Measurements from ENCODE around the gene CROCC.
"Not testable (repeated sequence)": the region's sequence is repeated elsewhere in the genome, so short reads cannot be mapped to it uniquely, and the experiment has no call there.

Gene CROCC

GRCh38 chr1:16921391-16922185 lies at the start of gene CROCC:
TSS of gene CROCC (plus strand) at chr1:16921931. CDS start at chr1:16922019, 88 bp downstream.
- Mint-ChIP-seq H3K4me1 (peaks cover 23 to 27% of the 10 kb centered on the region in 2 donors), H3K27ac (peak within 1 kb of the TSS; percentile 73), H3K4me3 (peak within 1 kb of the TSS; percentile 83 to 85), H3K27me3 (peaks cover 4 to 8% of the 10 kb centered on the region in 2 donors), H3K9me3 (no peaks in the 10 kb centered on the region), H3K36me3 (peaks cover 0 to 3% of the 10 kb centered on the region in 2 donors)
- ATAC-seq (replicated peaks) (peak; percentile 78 to 80), DNase-seq (no peak)

GRCh38 chr1:16872152-16873075 lies 49.3 kb upstream of the CROCC start:
- DNase-seq (peak; percentile 44), ATAC-seq (replicated peaks) (peak; percentile 68 to 88)
- peak overlapping the region; percentile 80 to 84 for H3K4me3 Mint-ChIP-seq
- peaks cover 17 to 19% of the 10 kb centered on the region in 2 donors for H3K27me3 Mint-ChIP-seq
- H3K9me3 Mint-ChIP-seq, H3K36me3 Mint-ChIP-seq: not testable (repeated sequence)
- H3K4me1 Mint-ChIP-seq, result peaks cover 15% of the 10 kb centered on the region in 2 donors
- peak overlapping the region; percentile 90 for H3K27ac Mint-ChIP-seq

DNA sequence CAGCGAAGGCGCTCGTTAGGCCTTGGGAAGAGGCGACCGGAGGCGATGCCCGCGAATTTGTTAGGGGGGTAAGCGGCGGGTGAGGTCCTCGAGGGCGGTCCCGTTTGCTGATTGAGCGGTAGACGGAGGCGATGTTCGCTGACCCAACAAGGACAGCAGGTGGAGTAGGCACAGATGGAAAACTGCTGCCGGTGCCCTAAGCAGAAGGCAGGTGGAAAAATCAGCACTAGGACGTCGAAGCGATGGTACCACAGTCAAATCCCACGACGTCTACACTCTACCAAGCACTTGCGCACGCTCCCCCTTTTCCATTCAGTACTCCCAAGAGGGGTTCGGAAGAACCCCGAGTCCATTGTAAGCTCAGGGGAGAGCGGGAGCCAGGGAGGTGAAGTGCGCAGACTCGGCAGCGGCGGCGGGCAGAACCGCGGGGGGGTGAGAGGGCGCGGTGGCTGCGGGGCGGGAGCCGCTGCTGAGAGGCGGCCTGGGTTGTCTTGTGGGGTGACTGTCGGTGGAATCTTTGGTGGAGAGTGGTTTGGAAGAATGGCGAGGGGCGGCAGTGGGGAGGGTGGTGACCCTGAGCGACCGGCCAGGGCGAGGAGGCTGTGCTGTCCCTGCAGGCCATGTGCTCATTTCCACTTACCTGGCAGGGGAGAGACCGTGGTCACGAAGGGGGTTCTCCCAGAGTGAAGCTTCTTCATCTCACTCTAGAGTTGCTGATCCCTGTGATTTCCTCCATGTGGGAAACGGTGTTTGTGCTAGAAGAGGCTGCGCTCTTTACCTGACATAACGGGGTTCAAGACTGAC lies 48.5 kb upstream of the CROCC start:
- peak overlapping the region; percentile 80 to 84 for H3K4me3 Mint-ChIP-seq
- ATAC-seq (replicated peaks), result peak; percentile 22 to 27
- H3K27ac Mint-ChIP-seq, result peak overlapping the region; percentile 90
- not testable (repeated sequence) for H3K36me3 Mint-ChIP-seq, H3K9me3 Mint-ChIP-seq, DNase-seq
- peaks cover 17 to 19% of the 10 kb centered on the region in 2 donors for H3K27me3 Mint-ChIP-seq
- H3K4me1 Mint-ChIP-seq, result peaks cover 15% of the 10 kb centered on the region in 2 donors

GRCh38 chr1:16874968-16875765 lies 46.6 kb upstream of the CROCC start:
- H3K27ac Mint-ChIP-seq; H3K9me3 Mint-ChIP-seq; H3K36me3 Mint-ChIP-seq; ATAC-seq (replicated peaks); DNase-seq; H3K4me3 Mint-ChIP-seq: not testable (repeated sequence)
- H3K4me1 Mint-ChIP-seq, result peaks cover 11 to 15% of the 10 kb centered on the region in 2 donors
- peaks cover 17 to 24% of the 10 kb centered on the region in 2 donors for H3K27me3 Mint-ChIP-seq

DNA sequence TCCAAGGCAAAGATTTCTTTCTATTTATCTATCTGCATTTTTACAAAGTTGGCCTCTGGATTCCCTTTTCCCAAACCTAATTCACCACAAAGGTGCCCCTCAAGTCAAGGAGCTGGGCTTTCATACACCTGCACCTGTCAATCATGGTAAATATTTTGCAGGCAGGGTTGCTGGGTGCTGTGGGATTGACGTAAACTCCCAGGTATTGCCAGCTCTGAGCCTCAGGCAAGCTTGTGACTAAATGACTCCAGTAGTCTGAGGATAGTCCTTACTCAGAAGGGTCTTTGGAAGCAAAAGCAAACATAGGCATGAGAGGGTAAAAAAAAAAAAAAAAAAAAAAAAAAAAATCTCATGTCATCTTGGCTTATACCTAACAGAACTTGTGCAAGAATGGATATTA lies 40.0 kb upstream of the CROCC start:
- H3K27ac Mint-ChIP-seq; H3K4me3 Mint-ChIP-seq; H3K36me3 Mint-ChIP-seq; ATAC-seq (replicated peaks); H3K4me1 Mint-ChIP-seq; DNase-seq; H3K9me3 Mint-ChIP-seq: not testable (repeated sequence)
- peaks cover 19 to 26% of the 10 kb centered on the region in 2 donors for H3K27me3 Mint-ChIP-seq

DNA sequence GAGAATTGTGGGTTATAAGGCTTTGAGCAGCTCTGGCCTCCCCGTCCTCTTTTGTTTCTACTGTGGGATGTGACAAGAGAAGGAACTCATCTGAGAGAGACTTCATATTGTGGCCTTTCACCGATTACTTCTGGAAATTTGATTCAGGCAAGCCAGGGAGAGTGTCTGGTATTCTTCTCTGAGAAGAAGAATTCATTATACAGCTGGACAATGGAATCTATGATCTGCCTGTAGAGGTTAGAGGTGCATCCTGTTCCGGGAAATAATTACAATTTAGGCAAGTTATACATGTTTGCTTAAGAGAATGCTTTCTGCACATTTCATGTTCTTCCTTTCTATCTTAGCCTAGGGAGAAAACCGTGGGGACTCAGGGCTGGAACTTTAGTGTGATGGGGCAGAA lies 38.7 kb upstream of the CROCC start:
- no peaks in the 10 kb centered on the region for H3K9me3 Mint-ChIP-seq
- H3K4me3 Mint-ChIP-seq, result no peak overlapping the region
- DNase-seq (no peak), ATAC-seq (replicated peaks) (no peak)
- H3K4me1 Mint-ChIP-seq, result no peaks in the 10 kb centered on the region
- H3K27ac Mint-ChIP-seq, result no peak overlapping the region
- peaks cover 19 to 26% of the 10 kb centered on the region in 2 donors for H3K27me3 Mint-ChIP-seq
- no peaks in the 10 kb centered on the region for H3K36me3 Mint-ChIP-seq

- not testable (repeated sequence) for H3K4me1 Mint-ChIP-seq; H3K9me3 Mint-ChIP-seq; ATAC-seq (replicated peaks)
Measured at GRCh38 chr1:16884487-16884886, 37.2 kb upstream of the CROCC start.

GRCh38 chr1:16886860-16887605 lies 34.7 kb upstream of the CROCC start:
- ATAC-seq (replicated peaks) (no peak), DNase-seq (no peak)
- H3K4me3 Mint-ChIP-seq, result no peak overlapping the region
- H3K4me1 Mint-ChIP-seq, result peaks cover 9 to 12% of the 10 kb centered on the region in 2 donors
- no peaks in the 10 kb centered on the region for H3K9me3 Mint-ChIP-seq
- H3K27ac Mint-ChIP-seq, result no peak overlapping the region
- no peaks in the 10 kb centered on the region for H3K36me3 Mint-ChIP-seq
- H3K27me3 Mint-ChIP-seq, result peaks cover 9 to 16% of the 10 kb centered on the region in 2 donors

More at GRCh38 chr1:16884487-16884886, 37.2 kb upstream of the CROCC start:
- H3K27ac Mint-ChIP-seq, H3K36me3 Mint-ChIP-seq, DNase-seq, H3K4me3 Mint-ChIP-seq: not testable (repeated sequence)
- peaks cover 19 to 26% of the 10 kb centered on the region in 2 donors for H3K27me3 Mint-ChIP-seq

- H3K36me3 Mint-ChIP-seq, result no peaks in the 10 kb centered on the region
- peak overlapping the region; percentile 97 for H3K27ac Mint-ChIP-seq
- ATAC-seq (replicated peaks), result peak; percentile 70 to 86
- H3K4me3 Mint-ChIP-seq, result peak overlapping the region; percentile 92 to 93
- no peaks in the 10 kb centered on the region for H3K9me3 Mint-ChIP-seq
- peak; percentile 67 for DNase-seq
- peaks cover 0 to under 1% of the 10 kb centered on the region in 2 donors for H3K27me3 Mint-ChIP-seq
- H3K4me1 Mint-ChIP-seq, result peaks cover 9 to 12% of the 10 kb centered on the region in 2 donors
Measured at GRCh38 chr1:16888860-16889816, 32.6 kb upstream of the CROCC start.

DNA sequence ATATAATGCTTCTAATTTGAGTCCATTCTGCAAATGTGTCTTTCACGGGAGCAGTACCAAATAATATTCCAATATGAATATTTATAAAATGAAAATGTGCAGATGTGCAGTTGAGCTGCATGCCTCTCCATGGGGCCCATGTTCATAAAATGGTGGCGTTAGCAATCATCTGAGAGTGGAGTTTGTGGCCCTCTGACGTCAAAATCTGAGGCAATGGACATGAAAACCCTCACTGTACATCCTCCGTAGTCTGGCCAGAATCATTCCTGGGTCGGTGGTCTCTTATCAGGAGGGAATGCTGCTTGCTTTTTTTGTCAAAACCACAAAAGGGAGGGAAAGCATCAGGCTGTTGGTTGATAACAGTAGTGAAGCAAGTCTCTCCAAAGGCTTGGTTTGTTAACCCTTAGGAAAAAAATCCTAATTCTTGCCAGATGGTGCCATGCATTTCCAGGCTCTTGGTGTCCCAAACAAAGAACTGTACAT lies 31.2 kb upstream of the CROCC start:
- H3K9me3 Mint-ChIP-seq; ATAC-seq (replicated peaks); H3K27me3 Mint-ChIP-seq; DNase-seq; H3K27ac Mint-ChIP-seq; H3K36me3 Mint-ChIP-seq; H3K4me3 Mint-ChIP-seq: not testable (repeated sequence)
- peaks cover 12 to 19% of the 10 kb centered on the region in 2 donors for H3K4me1 Mint-ChIP-seq

- not testable (repeated sequence) for DNase-seq; H3K9me3 Mint-ChIP-seq; H3K27me3 Mint-ChIP-seq; H3K4me3 Mint-ChIP-seq; ATAC-seq (replicated peaks); H3K36me3 Mint-ChIP-seq; H3K27ac Mint-ChIP-seq
- peaks cover 17 to 22% of the 10 kb centered on the region in 2 donors for H3K4me1 Mint-ChIP-seq
Measured at GRCh38 chr1:16891057-16891456, 30.7 kb upstream of the CROCC start.
